ENCODE measurements around the gene RYR3.

- no peak for TF ChIP-seq POLR2A (IDR thresholded peaks at IDR 0.05; ENCODE audit: low read depth, low read length)
- TF ChIP-seq POLR2AphosphoS5 (IDR thresholded peaks at IDR 0.05; ENCODE audit: low read depth, low read length), result no peak
These were observed 132.9 kb downstream of the RYR3 start for GRCh38 chr15:33443708-33444107.
